ENCODE results near the gene AMPD1.

Gene AMPD1

DNA sequence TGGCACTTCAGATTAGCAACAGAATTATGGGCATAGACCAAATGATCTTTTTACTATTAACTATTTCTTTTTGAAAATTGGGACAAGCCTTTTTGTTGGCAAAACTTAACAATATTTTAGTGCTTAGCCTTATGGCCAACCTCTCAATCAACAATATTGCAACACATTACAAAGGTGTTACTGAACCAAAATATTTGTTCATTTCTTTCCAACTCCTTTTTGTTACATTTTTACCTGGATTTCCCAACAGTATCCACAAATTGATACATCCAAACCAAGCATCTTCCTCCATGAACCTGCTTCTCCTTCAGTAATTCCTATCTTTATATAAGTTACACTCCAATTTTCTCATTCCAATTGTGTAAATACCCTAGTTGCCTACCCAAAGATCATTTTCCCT is 1.5 kb upstream of the AMPD1 start:
- no peak for DNase-seq (ENCODE audit: low read depth)

DNA sequence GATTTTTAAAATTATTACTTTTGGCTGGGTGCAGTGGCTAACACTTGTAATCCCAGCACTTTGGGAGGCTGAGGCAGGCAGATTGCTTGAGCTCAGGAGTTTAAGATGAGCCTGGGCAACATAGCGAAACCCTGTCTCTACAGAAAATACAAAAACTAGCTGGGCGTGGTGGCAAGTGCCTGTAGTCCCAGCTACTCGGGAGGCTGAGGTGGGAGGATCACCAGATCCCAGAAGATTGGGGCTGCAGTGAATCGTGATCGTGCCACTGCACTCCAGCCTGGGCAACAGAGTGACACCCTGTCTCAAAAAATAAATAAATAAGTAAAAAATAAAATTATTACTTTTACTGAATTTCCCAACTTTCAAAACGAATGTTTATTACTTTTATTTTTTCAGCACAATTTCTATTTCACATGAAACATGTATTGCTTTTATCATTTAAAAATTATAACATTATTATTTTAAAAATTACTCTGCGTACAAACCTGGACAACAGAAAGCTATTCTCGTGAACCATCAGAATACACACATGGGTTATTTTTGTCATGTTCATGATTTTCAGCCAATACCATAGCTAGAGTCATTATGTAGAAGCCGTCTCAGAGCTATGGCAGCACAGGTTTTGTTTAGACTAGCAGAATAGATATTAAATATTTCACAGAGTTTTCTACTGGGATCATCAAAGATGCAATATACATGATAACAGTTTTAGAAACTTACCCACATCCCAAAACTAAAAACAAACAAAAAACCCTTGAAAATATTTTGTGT is 621 bp downstream of the AMPD1 start:
- DNase-seq (ENCODE audit: low read depth), result no peak

DNA sequence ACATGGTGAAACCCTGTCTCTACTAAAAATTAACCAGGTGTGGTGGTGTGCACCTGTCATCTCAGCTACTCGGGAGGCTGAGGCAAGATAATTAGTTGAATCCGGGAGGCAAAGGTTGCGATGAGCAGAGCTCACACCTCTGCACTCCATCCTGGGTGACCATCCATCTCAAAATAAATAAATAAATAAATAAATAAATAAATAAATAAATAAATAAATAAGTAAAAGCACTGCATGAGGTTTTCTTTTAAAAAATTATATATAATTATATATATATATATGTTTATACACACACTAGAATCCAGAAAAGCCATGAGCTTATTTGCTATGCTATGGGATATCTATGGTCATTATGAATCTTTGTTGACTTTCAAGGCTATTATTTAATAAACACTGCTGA is 2.4 kb downstream of the AMPD1 start:
- DNase-seq (ENCODE audit: low read depth), result no peak

DNA sequence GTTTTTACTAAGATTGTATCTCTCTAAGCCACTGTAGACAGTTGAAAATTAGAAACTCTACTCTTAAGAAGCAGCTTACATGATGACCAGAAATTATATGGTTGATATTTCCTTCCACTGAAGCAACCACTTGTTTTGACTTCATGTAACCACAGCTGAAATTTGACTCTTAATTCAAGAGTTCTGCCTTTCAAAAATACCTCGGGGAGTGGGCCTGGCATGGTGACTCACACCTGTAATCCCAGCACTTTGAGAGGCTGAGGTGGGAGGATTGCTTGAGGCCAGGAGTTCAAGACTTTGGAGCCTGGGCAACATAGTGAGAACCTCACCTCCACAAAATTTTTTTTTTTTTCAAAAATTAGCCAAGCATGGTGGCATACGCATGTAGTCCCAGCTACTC is 4.3 kb downstream of the AMPD1 start:
- no peak for DNase-seq (ENCODE audit: low read depth)

DNA sequence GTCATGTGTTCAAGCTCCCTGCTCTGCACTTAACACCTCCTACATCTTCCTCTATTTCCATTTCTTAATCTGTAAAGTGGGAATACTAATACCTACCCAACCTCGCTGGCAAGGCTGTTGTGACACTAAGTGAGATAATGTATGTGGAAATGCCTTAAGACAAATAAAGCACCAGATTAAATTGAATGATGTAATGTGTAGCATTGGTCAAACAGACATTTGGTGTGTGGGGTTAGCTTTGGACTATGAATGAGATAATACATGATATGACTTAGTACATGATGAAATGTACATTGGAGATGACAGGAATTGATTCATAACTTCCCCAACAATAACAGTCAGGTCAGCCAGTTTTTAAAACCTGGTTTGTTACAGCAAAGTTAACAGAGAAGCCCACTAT is 5.2 kb downstream of the AMPD1 start:
- no peak for DNase-seq (ENCODE audit: low read depth)

DNA sequence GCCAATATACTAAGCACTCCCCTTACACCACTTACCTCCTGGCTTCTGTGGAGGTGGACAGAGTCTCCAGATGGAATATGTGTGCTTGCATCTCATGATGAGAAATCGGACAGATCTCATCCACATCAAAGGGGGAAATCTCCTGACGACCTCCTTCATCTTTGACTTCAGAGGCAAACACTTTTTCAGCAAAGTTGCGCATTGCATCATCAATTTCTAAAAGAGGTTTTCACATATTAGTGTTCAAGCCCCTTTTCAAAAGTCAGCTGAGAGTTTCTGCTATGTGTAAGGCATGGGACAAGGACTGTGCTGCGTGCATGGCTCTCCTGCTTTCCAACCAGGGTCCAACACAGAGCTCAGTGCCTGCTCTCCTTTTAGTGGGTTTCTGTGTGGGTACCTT is 6.8 kb downstream of the AMPD1 start:
- DNase-seq (ENCODE audit: low read depth), result no peak

DNA sequence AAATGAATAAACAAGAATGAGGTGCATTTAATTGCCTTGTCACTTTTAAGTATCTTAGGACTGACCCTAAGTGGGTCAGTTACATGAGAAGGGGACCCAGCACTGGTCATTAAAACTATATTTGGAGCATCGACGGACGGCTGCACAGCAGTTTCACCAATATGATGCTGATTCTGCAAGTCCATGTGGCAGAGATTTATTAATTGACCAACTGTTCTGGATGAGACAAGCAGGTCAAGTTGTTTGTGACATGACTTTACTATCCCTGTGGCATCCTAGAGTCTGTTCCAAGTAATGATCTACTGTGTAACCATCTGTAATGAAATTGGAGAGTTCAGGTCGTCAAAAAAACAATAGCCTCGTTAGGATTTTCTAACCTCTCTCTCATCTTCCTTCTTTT is 9.5 kb downstream of the AMPD1 start:
- DNase-seq (ENCODE audit: low read depth), result no peak

DNA sequence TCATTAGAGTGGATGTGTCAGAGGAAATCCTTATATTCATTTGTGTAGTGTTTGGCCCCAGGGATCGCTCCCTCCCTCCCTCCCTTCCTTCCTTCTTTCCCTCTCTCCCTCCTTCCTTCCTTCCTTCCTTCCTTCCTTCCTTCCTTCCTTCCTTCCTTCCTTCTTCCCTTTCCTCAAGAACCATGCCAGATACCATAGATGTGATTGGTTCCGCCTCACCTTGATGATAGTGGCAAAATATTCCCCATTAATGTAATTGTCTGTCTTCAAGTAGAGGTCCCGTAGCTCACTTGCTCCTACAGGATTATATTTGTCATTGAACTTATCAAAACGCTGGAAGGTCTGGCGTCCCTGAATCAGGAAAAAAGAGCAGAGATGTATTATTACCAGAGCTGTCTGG is 17.7 kb downstream of the AMPD1 start:
- DNase-seq (ENCODE audit: low read depth), result no peak

DNA sequence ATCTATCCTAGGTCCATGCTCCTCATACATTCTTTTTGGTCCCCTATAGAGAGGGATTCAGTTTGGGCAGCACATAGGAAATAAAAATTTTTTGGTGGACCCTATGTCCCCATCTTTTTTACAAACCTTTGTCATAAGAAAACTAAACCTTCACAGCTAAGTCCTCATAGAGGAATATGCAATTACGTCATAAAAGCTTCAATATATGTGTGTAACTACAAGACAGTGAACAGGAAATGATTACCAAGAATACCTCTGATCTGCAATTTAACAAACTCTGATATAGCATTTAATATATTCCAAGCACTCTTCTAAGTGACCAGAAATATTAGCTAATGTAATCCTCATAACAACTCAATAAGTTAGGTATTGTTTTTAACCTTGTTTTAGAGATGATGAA is 19.2 kb downstream of the AMPD1 start:
- no peak for DNase-seq (ENCODE audit: low read depth)

DNA sequence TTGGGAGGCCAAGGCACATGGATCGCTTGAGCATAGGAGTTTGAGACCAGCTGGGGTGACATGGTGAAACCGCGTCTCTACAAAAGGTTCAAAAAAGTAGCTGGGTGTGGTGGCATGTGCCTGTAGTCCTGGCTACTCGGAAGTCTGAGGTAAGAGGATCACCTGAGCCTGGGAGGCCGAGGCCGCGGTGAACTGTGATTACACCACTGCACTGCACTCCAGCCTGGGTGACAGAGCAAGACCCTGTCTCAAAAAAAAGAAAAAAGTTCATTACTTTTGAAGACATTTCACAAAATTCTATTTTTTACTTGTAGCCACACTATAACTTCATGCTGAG is 23.4 kb downstream of the AMPD1 start:
- no peak for DNase-seq (ENCODE audit: low read depth)

DNA sequence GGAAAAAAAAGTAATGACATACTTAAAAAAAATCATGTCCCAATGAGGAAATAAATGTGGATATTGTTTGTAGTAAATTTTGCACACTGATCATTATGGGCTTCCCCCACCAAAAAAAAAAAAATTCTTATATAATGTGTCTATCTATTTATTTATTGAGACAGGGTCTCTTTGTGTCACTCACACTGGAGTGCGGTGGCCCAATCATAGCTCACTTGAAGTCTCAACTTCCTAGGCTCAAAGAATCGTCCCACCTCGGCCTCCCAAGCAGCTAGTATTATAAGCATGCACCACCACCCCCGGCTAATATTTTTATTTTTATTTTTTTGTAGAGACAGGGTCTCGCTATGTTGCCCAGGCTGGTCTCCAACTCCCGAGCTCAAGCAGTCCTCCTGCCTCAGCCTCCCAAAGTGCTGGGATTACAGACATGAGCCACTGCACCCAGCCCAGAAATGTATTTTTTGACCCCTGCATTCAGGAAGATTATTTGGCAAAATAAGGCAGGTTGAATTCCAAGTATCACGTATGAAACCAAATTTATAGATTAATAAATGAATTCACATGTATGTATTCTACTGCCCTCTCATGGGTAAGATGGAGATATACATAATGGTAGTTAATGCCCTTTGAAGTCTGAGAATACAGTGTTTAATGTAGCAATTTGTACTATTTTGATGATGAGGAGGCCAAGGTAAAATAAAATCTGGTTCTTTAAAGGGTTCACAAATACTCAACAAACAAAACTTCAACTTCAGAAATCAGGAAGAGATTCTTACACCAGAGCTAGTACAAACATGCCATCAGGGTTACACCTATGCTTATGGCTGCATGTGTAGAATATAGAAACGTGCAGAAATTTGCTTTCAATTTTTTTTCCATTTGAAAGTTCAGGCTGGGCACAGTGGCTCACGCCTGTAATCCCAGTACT is 24.1 kb downstream of the AMPD1 start:
- DNase-seq (ENCODE audit: low read depth), result no peak

DNA sequence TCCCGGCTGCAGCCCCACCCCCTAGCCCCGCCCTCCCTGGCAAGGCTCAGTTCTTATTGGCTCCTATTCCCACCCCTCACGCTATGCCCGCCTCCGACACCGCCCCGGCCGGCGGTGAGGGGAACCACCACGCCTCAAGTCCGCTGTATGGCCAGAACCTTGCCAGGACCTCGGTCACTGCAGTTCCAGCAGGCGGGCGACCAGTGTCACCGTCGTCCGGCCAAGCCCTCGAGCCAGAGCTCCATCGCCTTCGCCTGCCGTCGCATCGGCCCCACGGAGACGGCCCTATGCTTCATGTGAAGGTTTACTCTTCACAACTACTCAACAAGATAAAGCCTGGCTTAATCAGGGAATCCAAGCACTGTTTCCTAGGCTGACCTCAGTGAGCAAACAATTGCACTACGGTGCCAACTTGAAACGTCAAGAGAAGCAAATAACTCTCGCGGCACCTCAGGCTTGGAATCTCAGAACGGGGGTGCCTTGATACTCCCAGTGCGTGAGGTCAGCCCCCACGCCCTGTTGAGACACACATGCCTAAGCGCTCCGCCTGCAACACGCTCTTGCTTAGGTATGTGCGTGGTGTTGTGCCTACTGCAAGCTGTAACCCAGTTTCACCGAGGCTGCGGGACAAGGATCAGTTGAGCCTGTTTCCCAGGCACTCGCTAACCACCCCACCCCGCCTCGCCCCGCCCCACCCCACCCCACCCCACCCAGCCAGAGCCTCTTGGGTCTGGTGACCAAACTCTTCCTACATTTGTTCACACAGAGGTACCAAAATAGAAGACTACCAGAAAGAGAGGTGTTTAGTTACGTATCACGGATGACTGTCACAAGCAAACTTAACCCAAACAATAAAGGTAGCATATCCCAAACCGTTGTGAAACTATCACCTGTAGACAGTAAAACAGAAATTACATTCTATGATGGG is 25.0 kb downstream of the AMPD1 start:
- peak; percentile 78 for DNase-seq (ENCODE audit: low read depth)

DNA sequence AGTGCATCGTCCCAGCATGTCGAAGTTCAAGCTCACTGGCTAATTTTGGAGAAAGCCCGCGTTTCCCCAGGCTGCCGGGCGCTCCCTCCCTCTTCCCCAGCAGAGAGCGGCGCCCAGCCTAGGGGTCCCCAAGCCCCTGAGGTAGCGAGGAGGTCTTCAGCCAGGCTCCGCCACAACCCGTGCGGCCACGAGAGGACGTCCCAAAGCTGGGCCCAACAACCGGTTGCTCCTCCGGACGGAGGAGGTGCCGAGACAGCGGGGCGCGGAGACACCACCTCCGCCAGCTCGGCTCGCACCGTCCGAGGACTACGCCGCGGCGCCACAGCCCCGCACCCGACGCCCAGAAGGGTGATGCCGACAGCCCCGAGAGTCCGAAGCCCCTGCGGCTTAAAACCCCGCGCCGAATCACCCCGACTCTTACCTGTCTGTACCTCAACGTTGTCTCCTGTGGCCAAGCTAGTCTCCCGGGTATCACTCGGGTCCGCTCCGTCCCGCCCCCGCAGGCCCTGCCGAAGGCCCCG is 25.7 kb downstream of the AMPD1 start, which contains the start of gene DENND2C:
DENND2C (minus strand) TSS at position 488 of the 521 bp plus-strand sequence. CDS start 44,065 bp downstream, outside the sequence.
- DNase-seq (ENCODE audit: low read depth), result no peak

DNA sequence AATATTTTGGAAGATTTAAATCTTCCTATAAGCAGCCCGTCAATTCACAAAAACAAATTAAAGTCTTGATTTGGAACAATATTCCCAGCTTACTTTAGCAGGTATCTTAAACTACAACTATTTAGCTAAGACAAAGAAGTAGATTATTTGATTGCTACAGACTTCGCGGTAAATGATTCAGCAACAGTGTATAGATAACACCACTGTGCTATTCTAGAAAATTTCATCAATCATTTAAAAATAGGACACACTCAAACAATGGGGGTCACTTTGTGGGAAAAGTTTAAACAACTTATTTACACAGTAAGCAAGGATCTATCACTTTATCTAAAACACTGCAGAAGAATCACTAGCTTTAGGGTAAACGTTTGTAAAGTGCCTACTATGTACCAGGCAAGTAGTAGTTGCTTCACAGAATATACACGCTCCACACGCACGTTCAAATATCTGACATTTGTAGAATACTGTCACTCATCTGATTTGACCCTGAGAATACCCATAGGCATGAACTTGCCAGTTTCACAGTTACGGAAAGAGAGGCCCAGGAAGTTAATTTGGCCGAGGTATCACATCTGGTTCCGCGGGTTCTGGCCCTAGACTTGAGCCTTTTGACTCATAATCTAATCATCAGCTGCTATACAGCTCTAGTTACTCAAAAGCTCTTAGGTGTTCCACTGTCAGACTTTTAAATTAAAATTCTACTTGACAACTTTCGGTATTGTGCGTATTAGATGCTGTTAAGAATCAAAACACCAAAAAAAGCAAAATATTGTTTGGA is 26.4 kb downstream of the AMPD1 start:
- DNase-seq (ENCODE audit: low read depth), result no peak

DNA sequence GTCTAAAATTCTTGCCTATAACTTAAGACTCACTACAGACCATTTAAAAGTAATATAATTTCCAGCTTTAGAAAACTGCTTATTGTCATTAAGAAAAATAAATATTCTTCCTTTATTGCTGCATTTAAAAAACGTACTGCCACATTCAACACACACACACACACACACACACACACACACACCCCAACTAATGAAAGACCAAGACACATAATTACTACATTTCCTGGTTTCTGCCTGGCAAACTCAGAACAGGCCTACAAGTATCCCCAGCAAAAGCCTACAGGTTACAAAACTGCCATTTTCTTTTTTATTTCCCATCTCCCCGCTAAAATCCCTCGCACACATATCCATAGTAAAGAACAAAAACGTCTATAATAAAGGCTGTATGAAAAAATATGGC is 27.0 kb downstream of the AMPD1 start:
- no peak for DNase-seq (ENCODE audit: low read depth)

DNA sequence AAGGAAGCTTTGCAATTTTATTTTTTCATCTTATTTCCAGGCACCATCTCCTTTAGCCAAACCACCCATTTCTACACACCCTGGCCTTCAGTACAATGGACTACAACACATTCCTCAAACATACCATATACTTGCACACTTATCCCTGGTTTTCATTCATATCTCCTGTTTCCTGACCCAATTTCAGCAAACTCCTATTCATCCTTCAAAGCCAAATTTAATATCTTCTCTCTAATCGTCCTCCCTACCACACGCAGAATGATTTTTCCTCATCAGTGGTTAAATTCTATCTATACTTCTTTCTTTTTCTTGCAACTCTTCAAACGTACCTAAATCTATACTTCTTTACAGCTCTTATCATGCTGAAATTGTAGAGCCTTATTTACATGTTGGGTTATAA is 28.4 kb downstream of the AMPD1 start:
- DNase-seq (ENCODE audit: low read depth), result no peak

DNA sequence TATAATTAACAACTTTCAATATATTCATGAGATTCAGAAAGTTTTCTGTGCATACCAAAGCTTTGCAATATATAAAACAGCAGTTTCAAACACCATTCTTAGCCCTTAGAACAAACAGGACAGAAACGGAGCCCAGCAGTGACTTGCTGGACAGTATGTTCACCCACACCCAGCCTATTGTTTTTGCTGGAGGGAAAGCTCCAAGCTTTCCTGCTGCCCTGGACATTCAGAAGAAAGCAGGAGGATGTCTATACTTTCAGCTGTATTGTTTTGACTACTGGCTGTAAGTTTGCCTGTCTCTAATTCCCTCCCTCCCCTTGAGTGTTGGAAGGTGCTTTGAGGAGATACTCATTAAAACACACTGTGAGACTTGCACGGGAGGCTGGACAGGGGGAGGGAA is 35.1 kb downstream of the AMPD1 start:
- no peak for DNase-seq (ENCODE audit: low read depth)

DNA sequence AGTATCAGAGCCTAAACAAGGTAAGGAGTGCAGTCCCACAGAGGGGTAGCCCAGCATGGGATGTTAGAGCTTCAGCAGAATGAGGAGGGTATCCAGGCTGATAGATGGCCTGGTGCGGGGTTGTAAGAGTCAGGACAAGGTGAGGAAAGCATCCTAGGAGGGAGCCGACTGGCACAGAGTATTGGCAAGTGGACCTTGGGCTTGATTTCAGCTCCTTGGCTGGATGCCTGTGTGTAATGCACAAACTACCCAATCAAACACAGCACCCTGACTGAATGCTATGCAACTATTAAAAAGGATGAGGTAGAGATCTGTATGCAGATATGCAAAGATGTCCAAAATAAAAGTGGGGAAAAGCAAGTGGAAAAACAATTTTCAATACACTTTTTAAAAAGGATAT is 43.5 kb downstream of the AMPD1 start:
- DNase-seq (ENCODE audit: low read depth), result no peak

DNA sequence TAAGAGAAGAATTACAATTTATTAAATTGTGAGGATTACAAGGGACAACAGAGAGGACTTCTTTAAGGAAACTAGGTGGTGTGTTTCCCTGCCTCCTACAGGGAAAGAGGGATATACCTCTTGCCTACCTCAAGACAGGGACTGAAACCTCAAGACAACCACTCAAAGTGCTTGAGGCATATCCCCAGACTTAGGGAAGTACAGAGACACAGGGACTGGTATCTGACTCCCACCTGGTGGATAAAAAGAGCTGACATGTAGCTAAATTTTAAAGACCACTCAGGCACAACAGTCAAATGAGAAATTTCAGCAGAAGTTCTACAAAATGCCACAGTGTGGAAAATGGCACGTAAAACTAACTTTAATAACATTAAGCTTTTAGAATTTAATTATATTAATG is 46.8 kb downstream of the AMPD1 start:
- no peak for DNase-seq (ENCODE audit: low read depth)

DNA sequence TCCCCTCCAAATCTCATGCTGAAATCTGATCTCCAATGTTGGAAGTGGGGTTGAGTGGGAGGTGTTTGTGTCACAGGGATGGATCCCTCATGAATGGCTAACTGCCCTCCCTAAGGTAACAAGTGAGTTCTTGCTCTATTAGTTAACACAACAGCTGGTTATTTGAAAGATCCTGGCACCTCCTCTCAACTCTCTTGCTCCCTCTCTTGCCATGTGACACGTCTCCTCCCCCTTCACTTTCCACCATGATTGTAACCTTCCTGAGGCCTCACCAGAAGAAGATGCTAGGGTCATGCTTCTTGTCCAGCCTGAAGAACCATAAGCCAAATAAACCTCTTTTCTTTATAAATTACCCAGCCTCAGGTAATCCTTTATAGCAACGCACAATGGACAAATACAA is 54.0 kb downstream of the AMPD1 start:
- no peak for DNase-seq (ENCODE audit: low read depth)

DNA sequence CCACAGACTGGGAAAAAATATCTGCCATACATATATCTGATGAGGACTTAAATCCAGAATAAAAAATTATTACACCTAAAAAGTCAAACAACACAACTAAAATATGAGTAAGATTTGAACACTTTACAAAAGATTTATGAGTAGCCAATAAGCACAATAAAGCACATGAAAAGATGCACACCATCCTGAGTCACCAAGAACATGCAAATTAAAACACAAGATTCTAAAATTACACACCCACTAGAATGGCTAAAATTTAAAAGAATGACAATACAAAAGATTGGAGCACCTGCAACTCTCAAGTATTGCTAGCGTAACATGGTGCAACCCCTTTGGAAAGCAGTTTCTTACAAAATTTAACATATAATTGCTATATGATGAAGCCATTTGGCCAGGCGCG is 56.4 kb downstream of the AMPD1 start:
- DNase-seq (ENCODE audit: low read depth), result no peak
